K562 (cell line): Measurements from ENCODE around the gene FAM50A. TPM values are rescaled to one million over a fixed set of nuclear protein-coding genes. Genes with fewer than 3 reads are reported as not detected.

ENCODE experiments used
- EP300 ChIP-seq: IDR thresholded peaks from 2 replicates; pipeline ENCODE4 v1.6.1; 2012; ENCODE audit warnings: low read length, improper control_type of control experiment
- ETV5 ChIP-seq: sonication (generic); formaldehyde crosslinking; IDR thresholded peaks from 2 replicates; pipeline ENCODE4 v1.4.0; 2020; ENCODE audit warnings: low read depth, mild to moderate bottlenecking, missing genetic modification reagents
- MAFF ChIP-seq: IDR thresholded peaks from 2 replicates; pipeline ENCODE4 v1.6.1; 2012; ENCODE audit warnings: low read length, improper control_type of control experiment
- MAFK ChIP-seq: IDR thresholded peaks from 2 replicates; pipeline ENCODE4 v1.6.1; 2011; ENCODE audit warnings: low read length, improper control_type of control experiment
- NFIC ChIP-seq: fragments of 450-650 bp; IDR thresholded peaks from 2 replicates; pipeline ENCODE4 v1.6.1; 2017; ENCODE audit warnings: mild to moderate bottlenecking, inconsistent platforms
- RCOR1 ChIP-seq, 2 experiments: IDR thresholded peaks; 2 replicates each; pipeline ENCODE4 v1.6.1; 2012; ENCODE audit warnings: low read depth in 2 of 2, low read length in 2 of 2, borderline replicate concordance in 1 of 2, improper control_type of control experiment in 1 of 2
- SUPT5H ChIP-seq: fragments of 450-650 bp; IDR thresholded peaks from 2 replicates; pipeline ENCODE4 v1.6.1; 2016
- TAF1 ChIP-seq: IDR thresholded peaks from 2 replicates; pipeline ENCODE4 v1.6.1; 2011; ENCODE audit warnings: mild to moderate bottlenecking, low read length, moderate library complexity; ENCODE audit not compliant: insufficient read depth, control insufficient read depth, severe bottlenecking; ENCODE audit errors: extremely low read depth
- TARDBP ChIP-seq: fragments of 450-650 bp; IDR thresholded peaks from 2 replicates; pipeline ENCODE4 v1.6.1; 2016
- TCF7 ChIP-seq: sonication (generic); IDR thresholded peaks from 2 replicates; pipeline ENCODE4 v1.6.1; 2016; ENCODE audit warnings: antibody characterized with exemption, borderline replicate concordance
- TRIM28 ChIP-seq: fragments of 450-650 bp; IDR thresholded peaks from 2 replicates; pipeline ENCODE4 v1.6.1; 2017
- XRCC5 ChIP-seq: fragments of 200-400 bp; formaldehyde crosslinking; IDR thresholded peaks from 2 replicates; pipeline ENCODE4 v1.6.1; 2017; ENCODE audit warnings: low read depth, mild to moderate bottlenecking, low read length
- ZNF224 ChIP-seq: sonication (generic); formaldehyde crosslinking; IDR thresholded peaks from 2 replicates; pipeline ENCODE4 v1.8.0; 2022; ENCODE audit warnings: mild to moderate bottlenecking, missing genetic modification reagents
- ZNF445 ChIP-seq: fragments of 250-450 bp; sonication (Bioruptor Pico); IDR thresholded peaks from 2 replicates; pipeline ENCODE4 v1.4.0; 2020; ENCODE audit warnings: low read depth, mild to moderate bottlenecking, moderate library complexity
- polyA plus RNA-seq, 8 experiments: library from polyadenylated mRNA; depleted of rRNA in 4 of 8; stranded (reverse) in 5 of 8; unstranded in 3 of 8; fragments of >200 nt; fragmentation: Nextera tagmentation in 2 of 8; fragmentation: Illumina TruSeq in 1 of 8; extraction: Ambion mirVana in 2 of 8; extraction: Trizol in 1 of 8; gene quantifications; 2 replicates each; pipeline versions ENCODE4 v1.2.1 to v1.2.3, GENCODE V29; 2011 to 2014; ENCODE audit warnings: inconsistent platforms in 1 of 8, missing spikeins in 1 of 8
- total RNA-seq, 7 experiments: library from RNA; depleted of rRNA in 6 of 7; stranded (reverse); fragments of >200 nt in 6 of 7; fragmentation: Illumina TruSeq in 2 of 7; extraction: Trizol in 2 of 7; gene quantifications; 2 replicates each; pipeline versions ENCODE4 v1.2.1 to v1.2.3, GENCODE V29; 2011 to 2021; ENCODE audit warnings: low replicate concordance in 1 of 7
- TF ChIP-seq, protein P1 (sequence below): conservative IDR thresholded peaks from 2 replicates; pipeline ENCODE4 v1.6.1; 2011; ENCODE audit warnings: low read depth, mild to moderate bottlenecking, low read length; ENCODE audit not compliant: control insufficient read depth
- TF ChIP-seq, protein P2 (sequence below): fragments of 450-650 bp; IDR thresholded peaks from 2 replicates; pipeline ENCODE4 v1.6.1; 2016; ENCODE audit warnings: mild to moderate bottlenecking, moderate library complexity

Gene FAM50A
- total and polyA plus RNA-seq, 9 of the 15 experiments (the other 6 are each of a cell fraction or from before 2014, with no cell fraction given): 4.4 to 114 (median 67.3) TPM

DNA sequence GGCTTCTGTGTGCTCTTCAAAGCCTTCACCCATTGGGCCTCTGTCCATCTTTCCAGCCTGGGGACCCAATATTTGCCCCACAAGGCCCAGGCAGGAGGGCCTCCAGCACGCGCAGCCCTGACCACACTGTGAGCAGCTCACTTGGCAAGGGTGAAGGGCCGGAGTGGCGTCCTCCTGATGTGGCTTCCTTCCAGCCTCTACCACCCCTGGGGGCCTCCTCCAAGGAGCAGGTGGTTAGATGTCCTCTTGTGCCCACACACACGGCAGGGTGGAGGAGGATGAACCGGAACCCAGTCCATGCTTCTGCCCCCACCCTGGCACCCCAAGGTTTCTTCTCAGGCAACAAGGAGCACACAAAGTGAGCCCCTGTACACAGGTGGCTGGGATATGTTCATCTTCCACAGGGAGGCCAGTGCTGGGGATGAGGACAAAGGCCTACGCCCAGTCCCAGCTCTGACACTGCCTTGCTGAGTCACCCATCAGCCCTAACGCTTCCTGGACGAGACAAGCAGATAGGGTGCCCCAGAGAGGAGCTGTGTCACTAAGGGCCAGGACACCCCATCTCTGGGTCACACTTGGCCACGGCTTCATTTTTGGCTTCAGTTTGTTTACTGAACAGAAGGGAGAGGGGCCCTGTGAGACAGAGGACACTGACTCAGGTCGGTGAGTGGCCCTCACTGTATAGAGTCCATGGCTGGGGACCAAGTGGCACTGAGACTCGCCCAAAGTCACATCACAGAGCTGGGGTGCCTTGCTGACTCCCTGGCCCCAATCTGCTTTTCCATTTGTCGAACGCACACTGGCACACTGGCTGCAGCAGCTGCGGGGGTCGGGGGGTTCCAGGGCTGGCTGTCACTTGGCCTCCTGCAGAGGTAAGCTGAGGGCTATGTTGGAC is 40.6 kb downstream of the FAM50A start (continued):
- TF ChIP-seq TRIM28 (no peak), TARDBP (peak; percentile 55; the same call in 1 of the 2 replicates), EP300 (peak; percentile 79), RCOR1 (IDR thresholded peaks at IDR 0.05; ENCODE audit: borderline replicate concordance in 1 of 2, low read depth in 2 of 2, low read length in 2 of 2) (peak in 1 of 2 experiments; percentile 85; a peak in 2 of 4 replicates), XRCC5 (no peak), NFIC (0 out of 2 replicates have a peak, but pooled peaks have one; percentile 28), TAF1 (peak; percentile 60), SUPT5H (peak; percentile 66), MAFK (peak; percentile 87), ZNF445 (CRISPR knock-in tag) (no peak), ZNF224 (no peak), TCF7 (no peak), MAFF (peak; percentile 85), ETV5 (0 out of 2 replicates have a peak, but pooled peaks have one; percentile 46)
- TF ChIP-seq, protein P1, sequence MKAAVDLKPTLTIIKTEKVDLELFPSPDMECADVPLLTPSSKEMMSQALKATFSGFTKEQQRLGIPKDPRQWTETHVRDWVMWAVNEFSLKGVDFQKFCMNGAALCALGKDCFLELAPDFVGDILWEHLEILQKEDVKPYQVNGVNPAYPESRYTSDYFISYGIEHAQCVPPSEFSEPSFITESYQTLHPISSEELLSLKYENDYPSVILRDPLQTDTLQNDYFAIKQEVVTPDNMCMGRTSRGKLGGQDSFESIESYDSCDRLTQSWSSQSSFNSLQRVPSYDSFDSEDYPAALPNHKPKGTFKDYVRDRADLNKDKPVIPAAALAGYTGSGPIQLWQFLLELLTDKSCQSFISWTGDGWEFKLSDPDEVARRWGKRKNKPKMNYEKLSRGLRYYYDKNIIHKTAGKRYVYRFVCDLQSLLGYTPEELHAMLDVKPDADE: no peak
- TF ChIP-seq, protein P2, sequence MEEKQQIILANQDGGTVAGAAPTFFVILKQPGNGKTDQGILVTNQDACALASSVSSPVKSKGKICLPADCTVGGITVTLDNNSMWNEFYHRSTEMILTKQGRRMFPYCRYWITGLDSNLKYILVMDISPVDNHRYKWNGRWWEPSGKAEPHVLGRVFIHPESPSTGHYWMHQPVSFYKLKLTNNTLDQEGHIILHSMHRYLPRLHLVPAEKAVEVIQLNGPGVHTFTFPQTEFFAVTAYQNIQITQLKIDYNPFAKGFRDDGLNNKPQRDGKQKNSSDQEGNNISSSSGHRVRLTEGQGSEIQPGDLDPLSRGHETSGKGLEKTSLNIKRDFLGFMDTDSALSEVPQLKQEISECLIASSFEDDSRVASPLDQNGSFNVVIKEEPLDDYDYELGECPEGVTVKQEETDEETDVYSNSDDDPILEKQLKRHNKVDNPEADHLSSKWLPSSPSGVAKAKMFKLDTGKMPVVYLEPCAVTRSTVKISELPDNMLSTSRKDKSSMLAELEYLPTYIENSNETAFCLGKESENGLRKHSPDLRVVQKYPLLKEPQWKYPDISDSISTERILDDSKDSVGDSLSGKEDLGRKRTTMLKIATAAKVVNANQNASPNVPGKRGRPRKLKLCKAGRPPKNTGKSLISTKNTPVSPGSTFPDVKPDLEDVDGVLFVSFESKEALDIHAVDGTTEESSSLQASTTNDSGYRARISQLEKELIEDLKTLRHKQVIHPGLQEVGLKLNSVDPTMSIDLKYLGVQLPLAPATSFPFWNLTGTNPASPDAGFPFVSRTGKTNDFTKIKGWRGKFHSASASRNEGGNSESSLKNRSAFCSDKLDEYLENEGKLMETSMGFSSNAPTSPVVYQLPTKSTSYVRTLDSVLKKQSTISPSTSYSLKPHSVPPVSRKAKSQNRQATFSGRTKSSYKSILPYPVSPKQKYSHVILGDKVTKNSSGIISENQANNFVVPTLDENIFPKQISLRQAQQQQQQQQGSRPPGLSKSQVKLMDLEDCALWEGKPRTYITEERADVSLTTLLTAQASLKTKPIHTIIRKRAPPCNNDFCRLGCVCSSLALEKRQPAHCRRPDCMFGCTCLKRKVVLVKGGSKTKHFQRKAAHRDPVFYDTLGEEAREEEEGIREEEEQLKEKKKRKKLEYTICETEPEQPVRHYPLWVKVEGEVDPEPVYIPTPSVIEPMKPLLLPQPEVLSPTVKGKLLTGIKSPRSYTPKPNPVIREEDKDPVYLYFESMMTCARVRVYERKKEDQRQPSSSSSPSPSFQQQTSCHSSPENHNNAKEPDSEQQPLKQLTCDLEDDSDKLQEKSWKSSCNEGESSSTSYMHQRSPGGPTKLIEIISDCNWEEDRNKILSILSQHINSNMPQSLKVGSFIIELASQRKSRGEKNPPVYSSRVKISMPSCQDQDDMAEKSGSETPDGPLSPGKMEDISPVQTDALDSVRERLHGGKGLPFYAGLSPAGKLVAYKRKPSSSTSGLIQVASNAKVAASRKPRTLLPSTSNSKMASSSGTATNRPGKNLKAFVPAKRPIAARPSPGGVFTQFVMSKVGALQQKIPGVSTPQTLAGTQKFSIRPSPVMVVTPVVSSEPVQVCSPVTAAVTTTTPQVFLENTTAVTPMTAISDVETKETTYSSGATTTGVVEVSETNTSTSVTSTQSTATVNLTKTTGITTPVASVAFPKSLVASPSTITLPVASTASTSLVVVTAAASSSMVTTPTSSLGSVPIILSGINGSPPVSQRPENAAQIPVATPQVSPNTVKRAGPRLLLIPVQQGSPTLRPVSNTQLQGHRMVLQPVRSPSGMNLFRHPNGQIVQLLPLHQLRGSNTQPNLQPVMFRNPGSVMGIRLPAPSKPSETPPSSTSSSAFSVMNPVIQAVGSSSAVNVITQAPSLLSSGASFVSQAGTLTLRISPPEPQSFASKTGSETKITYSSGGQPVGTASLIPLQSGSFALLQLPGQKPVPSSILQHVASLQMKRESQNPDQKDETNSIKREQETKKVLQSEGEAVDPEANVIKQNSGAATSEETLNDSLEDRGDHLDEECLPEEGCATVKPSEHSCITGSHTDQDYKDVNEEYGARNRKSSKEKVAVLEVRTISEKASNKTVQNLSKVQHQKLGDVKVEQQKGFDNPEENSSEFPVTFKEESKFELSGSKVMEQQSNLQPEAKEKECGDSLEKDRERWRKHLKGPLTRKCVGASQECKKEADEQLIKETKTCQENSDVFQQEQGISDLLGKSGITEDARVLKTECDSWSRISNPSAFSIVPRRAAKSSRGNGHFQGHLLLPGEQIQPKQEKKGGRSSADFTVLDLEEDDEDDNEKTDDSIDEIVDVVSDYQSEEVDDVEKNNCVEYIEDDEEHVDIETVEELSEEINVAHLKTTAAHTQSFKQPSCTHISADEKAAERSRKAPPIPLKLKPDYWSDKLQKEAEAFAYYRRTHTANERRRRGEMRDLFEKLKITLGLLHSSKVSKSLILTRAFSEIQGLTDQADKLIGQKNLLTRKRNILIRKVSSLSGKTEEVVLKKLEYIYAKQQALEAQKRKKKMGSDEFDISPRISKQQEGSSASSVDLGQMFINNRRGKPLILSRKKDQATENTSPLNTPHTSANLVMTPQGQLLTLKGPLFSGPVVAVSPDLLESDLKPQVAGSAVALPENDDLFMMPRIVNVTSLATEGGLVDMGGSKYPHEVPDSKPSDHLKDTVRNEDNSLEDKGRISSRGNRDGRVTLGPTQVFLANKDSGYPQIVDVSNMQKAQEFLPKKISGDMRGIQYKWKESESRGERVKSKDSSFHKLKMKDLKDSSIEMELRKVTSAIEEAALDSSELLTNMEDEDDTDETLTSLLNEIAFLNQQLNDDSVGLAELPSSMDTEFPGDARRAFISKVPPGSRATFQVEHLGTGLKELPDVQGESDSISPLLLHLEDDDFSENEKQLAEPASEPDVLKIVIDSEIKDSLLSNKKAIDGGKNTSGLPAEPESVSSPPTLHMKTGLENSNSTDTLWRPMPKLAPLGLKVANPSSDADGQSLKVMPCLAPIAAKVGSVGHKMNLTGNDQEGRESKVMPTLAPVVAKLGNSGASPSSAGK: peak; percentile 39
